HG03460 (cell line): ENCODE measurements around the gene DMXL1.

Experiments used
- ATAC-seq: cut with Tn5 transposase; IDR thresholded peaks from one replicate; pipeline ENCODE4 v1.9.1; 2021; ENCODE audit not compliant: unreplicated experiment

Gene DMXL1, protein sequence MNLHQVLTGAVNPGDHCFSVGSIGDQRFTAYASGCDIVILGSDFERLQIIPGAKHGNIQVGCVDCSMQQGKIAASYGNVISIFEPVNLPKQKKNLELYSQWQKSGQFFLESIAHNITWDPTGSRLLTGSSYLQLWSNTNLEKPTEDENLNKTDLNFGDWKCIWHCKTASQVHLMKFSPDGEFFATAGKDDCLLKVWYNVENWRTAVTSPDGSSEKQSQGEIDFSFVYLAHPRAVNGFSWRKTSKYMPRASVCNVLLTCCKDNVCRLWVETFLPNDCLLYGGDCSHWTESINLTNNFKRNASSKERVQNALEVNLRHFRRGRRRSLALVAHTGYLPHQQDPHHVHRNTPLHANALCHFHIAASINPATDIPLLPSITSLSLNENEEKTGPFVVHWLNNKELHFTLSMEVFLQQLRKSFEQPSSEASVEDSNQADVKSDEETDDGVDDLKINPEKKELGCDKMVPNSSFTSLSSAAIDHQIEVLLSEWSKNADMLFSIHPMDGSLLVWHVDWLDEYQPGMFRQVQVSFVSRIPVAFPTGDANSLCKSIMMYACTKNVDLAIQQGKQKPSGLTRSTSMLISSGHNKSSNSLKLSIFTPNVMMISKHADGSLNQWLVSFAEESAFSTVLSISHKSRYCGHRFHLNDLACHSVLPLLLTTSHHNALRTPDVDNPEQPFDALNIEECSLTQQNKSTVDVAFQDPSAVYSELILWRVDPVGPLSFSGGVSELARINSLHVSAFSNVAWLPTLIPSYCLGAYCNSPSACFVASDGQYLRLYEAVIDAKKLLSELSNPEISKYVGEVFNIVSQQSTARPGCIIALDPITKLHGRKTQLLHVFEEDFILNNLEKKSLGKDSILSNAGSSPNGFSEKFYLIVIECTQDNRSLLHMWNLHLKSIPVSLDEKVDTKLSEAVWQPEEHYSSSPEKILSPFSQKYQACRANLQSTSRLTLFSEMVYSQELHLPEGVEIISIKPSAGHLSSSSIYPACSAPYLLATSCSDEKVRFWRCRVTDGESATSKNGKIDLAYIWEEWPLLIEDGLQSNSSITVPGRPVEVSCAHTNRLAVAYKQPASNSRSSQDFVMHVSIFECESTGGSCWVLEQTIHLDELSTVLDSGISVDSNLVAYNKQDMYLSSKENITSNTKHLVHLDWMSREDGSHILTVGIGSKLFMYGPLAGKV (N-terminal part only)

DNA sequence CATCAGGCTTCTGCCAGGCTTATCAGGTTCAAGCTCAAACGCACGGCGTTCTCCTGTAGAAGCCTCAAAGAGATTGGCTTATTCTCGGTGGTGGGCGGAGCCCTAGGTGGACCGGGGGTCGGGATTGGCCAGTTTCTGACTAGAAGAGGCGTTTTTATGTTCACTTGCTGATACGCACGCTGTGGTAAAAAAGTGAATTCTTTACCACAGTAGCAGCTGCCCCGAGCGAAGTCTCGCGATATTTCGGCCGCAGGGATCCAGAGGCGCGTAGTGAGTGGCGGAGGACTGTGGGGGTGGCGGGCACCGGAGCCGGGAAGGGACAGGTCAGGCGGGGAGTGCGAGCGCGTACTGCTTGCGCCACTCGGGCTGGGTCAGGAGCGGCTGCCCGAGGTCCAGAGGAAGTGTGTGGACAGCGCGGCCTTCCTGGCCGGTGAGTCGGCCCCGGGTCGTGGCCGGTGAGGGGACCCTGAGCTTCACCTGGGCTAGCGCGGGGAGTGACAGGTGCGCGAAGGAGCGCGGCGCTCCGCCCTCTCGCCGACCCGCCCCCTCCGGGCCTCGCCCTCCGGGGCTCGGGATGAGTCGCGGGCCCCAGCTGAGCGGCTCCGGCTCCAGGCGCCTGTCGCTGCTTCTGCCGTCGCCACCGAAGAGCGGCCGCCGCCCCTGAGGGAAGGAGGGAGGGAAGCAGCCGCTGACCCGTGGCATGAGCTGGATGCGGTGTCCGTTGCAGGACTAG, at the start of gene DMXL1:
Gene DMXL1, plus strand, starts transcription at position 260 of the 733 bp plus-strand sequence. CDS start 483 bp downstream, outside the sequence.
- peak; percentile 73 for ATAC-seq

DNA sequence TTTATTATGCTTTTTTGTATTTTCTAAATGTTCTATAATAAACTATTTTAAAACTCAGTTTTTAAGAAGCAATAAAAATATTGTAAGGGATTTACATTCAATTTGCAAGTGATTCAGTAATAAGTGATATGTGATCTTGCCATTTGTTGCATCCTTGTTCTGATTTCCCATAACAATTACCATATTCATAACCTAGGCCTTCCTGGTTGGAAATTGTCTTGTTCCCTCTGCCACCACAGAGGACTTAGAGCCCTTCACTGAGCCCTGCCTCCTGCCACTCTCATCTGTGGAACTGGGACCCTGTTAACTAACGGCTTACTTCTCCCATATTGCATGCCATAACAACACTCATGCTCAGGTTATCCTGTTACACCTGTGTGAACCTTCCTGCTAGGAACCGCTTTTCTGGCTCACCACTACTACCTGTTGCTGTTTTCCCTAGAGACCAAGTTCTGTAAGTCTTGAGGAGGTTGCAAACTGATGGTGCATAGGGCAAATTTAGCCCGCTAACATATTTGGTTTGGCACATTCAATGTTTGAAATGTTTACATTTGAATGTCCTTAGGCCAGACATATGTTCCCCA, 49.6 kb upstream of the DMXL1 start:
- ATAC-seq, result no peak

DNA sequence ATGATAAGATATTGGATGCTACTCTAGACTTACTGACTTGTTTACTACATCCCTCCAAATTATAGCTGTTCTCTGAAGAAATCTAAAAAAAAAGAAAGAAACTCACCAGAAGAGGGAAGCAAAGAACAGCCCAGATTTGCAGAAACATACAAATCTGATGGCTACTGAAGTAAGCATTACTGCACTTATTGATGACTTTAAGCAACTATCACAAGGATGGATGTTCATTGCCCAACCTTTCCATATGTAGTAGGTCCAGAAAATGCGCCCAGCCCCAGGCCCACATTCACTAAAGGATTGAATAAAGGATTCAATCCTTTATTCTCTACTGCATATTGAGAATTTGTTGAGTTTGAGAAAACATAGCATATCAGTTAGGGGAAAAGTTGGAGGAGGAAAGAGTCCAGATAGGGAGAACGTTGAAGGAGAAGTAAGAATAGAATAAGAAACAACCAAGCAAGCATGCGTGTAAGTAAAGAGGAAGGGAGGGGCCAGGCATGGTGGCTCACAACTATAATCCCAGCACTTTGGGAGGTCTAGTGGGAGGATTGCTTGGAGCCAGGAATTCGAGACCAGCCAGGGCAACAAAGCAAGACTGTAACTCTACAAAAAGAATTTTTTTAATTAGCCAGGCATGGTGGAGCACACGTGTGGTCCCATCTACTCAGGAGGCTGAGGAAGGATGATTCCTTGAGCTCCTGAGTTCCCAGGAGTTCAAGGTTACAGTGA, 48.7 kb upstream of the DMXL1 start:
- ATAC-seq, result no peak

DNA sequence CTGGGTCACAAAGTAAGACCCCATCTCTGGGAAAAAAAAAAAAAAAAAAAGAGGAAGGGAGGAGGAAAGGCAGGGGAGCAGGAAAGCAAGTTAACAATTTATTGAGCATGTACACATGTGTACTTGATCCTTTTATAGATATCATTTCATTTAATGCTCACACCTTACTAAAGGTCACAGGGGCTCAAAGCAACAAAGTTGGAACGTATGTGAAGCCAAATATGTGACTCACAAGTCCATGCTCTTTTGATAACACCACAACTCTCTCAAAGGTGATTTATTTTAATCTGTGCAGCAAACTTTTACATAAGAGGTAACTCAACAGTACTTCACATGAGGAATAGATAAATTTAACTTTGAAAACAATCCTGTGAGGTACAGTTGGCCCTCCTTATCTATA, 48.1 kb upstream of the DMXL1 start:
- no peak for ATAC-seq

DNA sequence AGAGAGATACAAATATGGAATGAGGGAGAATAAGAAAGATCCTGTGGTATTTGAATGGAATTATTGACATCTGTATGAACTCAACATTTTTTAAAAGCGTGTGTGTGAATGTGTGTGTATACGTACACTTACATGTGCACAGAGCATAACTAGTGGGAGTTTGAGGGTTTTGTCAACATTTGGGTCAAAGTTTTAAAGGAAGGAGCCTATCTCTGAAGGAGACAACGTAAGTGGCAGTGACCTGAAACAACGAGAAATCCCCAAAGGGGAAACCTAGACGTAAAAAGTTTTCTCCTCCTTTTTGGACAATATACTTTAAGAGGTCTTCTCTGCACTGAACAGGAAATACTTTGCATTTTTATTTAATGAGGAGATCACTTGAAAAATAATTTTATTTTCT, 42.3 kb upstream of the DMXL1 start:
- ATAC-seq, result no peak

DNA sequence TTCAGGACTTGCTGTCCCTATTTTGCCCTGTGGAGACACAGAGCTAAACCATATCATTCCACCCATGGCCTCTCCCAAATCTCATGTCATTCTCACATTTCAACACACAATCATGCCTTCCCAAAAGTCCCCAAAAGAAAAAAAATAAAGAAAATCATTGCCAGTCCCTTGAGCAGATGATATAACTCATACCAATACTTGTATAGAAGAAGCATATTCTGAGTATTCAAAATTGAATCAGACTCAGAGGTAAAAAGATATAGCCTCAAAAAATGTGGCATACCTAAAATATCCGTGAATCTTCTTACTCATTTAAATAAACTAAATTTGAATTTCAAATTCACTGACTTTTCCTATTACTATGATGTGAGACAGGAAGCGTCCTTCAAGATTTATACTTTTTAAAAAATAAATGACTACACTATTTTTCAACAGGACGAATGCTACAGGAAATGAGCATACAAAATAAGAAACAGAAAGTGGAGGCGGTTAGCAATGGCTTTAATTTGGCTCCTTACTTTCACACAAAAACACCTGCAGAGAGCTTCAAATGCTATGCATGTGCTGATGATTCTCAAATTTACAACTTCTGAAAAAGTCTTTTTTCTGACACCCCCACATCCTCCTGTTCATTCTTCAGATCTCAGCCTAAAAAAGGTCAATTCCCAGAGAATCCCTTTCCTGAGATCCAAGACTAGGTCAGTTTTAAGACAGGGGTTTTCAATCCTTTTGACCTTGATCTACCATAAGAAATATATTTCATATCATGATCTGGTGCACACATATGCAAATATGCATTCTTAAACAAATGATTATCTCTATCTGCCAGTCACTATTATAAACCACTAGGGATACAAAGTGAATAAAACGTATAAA, 39.6 kb upstream of the DMXL1 start:
- peak; percentile 73 for ATAC-seq

DNA sequence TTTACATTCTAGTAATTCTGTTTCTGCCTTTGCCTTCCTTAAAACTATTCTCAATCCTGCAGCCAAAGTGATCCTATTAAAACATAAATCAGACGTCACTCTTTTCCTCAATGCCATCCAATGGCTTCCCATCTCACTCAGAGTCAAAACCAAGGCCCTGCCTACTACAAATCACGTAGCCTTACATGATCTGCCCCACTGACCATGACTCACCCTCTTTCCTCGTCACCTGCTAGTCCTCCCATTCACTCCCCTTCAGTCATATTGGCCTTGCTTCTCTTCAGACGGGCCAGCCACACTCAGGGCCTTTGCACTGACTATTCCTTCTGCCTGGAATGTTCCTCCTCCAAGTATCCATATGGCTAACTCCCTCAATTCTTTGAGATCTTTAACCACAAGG, 39.0 kb upstream of the DMXL1 start:
- ATAC-seq, result peak; percentile 53

DNA sequence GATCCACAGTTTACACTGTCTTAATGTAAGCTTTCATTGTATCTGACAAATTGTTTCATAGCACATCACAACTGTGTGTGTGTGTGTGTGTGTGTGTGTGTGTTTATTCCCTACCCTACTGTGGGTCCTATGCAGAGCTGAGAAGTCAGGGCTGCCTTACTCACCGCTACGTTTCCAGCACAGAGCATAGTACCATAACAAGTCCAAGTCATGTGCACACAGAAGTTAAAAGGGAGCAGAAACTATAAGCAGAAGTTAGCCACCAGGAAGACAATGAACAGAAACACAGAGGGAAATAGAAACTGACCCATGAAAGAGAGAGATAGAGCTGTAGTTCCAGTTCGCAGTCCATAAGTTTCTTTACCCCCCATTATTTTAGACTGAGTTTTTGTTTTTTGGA, 38.2 kb upstream of the DMXL1 start:
- no peak for ATAC-seq

DNA sequence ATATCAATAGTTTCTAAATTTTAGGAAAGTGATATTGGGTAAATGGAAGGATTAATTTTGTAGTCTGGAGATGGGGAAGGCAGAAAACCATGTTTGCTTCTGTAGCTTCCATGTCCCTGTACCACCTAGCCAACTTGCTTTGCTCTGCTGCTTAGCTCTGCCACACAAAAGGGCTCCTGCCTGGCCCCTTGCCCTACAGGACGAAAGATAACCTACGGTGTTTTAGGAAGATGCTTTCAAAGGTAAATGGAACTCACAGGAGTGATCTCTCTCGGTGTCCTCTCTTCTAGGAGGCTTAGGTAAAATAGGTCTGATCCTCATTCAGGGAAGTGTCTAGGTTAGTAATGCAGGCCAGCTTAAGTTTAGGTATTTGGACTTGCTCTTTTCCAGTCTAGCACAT, 37.8 kb upstream of the DMXL1 start:
- no peak for ATAC-seq

DNA sequence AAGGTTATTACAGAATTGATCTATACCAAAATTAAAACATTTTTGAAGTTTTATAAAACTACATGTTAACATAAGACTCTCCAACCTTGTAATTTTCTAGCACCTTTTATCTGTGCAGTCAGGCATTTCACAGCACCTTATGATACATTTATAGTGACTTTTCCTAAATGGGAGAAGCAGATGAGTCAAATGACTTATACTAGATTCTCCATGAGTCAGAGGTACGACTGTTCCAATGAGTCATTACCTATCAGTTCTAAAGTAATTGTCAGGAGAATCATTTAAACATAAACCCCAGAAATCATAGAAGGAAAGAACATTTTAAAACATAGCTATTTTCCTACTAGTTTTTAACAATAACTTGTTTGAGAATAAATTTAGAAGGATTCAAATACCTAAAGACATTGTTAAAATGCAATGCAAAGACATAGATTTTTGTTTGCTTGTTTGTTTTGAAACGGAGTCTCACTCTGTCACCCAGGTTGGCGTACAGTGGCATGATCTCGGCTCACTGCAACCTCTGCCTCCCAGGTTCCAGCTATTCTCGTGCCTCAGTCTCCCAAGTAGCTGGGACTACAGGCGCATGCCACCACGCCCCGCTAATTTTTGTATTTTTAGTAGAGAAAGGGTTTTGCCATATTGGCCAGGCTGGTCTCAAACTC, 34.7 kb upstream of the DMXL1 start:
- no peak for ATAC-seq

DNA sequence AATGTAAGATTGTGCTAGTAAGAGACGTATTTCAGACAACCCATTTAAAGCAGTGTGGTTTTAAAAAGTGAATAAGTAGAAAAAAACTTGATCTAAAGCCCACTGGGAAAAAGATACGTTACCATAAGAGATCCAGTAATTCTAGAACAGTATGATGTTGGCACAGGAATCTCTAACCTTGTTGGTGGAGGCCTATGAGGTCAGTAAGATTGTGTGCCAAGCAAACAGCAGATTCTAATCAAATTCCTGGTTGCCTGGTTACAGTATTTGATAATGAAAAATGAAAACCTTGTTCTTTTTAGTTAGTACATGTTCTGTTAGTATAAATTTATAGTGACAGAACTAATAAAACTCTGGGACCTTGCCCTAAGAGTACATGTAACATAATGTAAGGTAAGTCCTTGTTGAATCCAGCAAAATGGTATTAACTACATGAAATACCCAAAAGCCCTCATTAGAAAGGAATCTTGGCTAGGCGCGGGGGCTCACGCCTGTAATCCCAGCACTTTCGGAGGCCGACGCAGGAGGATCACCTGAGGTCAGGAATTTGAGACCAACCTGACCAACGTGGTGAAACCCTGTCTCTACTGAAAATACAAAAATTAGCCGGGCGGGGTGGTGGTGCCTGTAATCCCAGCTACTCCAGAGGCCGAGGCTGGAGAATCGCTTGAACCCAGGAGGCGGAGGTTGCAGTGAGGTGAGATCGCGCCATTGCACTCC, 33.2 kb upstream of the DMXL1 start:
- no peak for ATAC-seq

DNA sequence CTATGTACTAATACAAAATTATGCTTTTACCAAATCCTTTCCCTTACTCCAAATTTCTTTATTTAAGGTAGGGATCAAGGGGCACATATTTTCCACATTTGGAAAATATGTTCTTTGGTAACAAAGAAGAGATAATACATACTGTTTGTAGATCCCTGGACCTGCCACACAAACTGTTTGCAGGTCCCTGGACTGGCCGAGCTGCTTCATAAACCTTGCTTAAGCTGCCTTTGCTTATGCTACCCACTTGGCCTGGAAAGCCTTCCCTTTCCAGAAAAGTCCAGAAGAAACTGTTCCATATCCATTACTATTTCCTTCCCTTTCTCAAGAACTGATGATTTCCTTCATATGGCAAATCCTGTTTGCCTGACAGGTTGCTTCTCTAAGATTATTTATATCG, 22.6 kb upstream of the DMXL1 start:
- no peak for ATAC-seq

DNA sequence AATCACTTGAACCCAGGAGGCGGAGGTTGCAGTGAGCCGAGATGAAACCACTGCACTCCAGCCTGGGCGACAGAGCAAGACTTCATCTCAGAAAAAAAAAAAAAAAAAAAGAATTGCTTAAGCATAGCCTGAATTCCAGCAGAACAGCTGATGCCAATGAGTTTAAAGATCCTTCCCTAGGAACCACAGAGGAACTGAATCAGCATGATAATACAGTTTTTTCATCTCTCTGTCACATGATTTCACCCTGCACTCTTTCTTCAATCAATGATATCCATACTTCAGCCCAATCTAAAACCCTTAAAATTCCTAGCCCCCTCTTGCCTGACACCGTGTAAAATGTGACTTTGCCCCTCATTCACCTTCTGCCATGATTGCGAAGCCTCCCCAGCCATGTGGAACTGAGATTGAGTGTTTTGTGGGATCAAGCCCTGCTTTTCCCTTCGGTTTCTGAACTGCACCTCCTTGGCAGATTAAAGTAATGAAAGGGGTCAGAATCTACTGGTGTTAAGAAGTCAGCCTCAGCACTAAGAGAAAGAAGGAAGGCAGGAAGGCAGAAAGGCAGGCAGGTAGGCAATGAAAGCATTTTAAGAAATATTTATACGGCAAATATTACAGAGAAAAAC, 20.9 kb upstream of the DMXL1 start:
- no peak for ATAC-seq

DNA sequence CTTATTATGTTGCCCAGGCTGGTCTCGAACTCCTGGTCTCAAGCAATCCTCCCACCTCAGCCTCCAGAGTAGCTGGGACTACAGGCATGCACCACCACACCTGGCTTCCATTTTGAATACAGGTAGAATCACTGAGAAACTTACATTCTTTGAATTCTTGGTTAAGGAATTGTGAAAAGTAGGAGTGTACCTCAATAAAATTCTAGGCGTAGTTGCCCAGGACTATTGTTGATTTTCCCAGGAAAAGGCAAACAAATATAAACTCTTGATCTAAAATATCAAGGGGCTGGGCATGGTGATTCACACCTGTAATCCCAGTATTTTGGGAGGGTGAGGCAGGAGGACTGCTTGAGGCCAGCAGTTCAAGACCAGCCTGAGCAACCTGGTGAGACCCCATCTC, 16.8 kb upstream of the DMXL1 start:
- ATAC-seq, result no peak

DNA sequence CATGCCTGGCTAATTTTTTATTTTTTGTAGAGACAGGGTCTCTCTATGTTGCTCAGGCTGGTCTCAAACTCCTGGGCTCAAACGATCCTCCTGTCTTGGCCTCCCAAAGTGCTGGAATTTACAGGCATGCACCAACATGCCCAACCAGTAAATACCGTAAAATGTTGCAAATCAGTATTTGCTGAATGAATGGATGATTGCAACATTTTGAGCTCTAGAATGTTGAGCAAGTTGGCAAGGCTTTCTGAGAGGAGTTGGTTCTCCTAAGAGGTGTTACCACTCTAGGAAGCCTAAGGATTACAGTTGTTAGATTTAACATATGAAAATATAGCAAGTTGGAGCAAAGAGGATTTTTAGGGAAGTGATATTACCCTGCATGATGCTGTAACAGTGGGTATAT, 15.6 kb upstream of the DMXL1 start:
- no peak for ATAC-seq

DNA sequence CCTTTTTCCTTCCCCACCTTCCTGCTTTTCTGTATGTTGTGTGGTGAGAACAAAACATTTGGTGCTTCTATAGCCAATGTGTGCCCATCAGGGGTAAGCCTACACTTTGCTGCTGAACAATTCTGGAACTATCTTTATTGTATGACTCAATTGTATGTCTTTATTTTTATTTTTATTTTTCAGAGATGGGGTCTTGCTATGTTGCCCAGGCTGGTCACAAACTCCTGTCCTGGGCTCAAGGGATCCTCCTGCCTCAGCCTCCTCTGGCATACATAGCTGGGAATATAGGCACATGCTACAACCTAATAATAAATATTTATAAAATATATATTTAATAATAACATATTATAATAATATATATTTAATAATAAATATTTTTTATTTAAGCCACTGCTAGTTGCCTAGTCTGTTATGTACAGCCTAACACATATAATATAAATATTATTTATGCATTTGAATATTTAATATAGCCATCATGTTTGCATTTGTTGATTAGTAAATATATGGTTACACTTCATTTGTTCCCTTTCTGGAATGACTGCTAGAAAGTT, 11.8 kb upstream of the DMXL1 start:
- ATAC-seq, result no peak

DNA sequence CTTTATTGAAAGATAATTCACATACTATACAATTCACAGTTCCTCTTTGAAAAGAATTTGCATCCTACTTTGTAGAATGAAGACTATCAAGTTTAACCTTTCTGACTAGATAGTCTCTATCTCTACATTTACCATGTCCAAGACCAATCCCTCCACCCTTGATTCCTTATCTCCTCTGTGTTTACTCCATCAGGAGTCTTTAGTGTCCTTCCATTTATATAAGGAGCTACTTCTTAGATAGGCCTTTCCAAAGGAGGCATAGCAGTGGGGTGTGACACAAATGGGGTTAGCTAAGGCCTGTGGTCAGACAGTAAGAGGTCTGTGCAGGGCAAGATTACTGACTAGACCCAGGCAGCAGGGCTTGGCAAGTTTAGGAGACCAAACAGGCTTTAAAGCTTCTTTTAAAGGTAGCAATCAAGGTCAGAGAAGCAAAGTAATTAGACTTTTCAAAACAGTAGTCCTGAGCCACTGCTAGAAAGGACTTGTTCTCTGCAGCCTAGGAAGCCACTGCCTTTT, 11.1 kb upstream of the DMXL1 start:
- no peak for ATAC-seq
